GM04504 (cell line): Measurements from ENCODE around the gene PPP1R2.

Source experiments
- DNase-seq: peaks from one replicate; pipeline ENCODE4 v3.0.0-alpha.2; 2012; ENCODE audit warnings: low read depth

PPP1R2 gene

GRCh38 chr3:195565716-195566115 lies 22.6 kb upstream of the PPP1R2 start:
- DNase-seq = no peak

DNA sequence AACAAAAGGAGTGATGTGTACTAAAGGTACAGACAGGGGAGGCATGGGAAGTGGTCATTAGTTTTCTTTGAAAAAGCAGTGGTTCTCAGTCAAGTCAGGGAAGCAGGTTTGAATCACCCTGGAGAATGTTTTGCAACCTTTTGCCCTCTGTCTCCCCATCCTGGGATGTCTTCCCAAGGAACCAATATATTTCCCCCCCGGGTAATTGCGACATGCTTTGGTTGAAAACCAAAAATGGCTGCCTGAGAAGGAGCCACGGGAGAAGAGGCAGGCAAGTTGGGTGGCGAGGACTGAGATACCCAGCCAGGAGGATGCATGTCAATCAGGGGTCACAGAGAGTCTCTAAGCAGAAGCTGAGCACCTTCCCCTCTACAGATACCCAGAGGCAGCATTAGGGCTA lies 20.2 kb upstream of the PPP1R2 start:
- DNase-seq = no peak

DNA sequence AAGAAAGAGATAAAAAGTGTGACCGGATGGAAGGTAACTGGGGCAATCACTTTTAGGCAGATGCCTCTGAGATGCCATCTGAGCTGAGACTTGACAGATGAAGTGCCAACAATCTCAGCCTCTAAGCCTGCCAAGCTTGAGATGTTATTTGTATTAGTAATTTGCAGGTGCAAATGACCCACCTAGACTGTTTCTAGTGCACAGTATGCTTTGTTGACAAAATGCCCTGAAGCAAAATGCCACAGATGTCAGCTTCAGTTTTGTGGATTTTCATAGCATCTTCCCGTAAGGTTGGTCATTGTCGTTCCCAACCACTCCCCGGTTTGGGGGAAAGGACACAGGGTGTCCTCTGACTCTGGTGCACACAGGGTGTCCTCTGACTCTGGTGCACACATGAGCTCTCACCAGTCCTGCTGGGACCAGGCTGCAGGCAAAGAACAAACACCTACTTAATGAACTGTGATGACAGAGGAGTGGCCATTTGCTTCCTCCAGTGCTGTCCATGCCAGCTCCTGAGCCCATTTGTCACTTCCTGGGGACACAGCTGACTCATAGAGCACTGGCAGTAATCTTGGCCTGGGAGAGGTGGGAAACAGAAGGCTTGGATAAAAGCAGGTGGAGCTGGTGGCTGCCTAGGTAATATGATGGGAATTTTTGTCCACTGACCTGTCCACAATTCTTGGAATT lies 16.7 kb upstream of the PPP1R2 start:
- no peak for DNase-seq

- DNase-seq = no peak
These were observed 15.5 kb upstream of the PPP1R2 start for GRCh38 chr3:195558602-195559001.

- no peak for DNase-seq
These were observed 14.2 kb upstream of the PPP1R2 start for GRCh38 chr3:195557322-195557721.

- no peak for DNase-seq
These were observed 13.3 kb upstream of the PPP1R2 start for GRCh38 chr3:195556390-195556789.

- no peak for DNase-seq
These were observed 12.0 kb upstream of the PPP1R2 start for GRCh38 chr3:195555110-195555509.

GRCh38 chr3:195554458-195554857 lies 11.3 kb upstream of the PPP1R2 start:
- DNase-seq = no peak

GRCh38 chr3:195553268-195553667 lies 10.1 kb upstream of the PPP1R2 start:
- DNase-seq = no peak

- DNase-seq = no peak
These were observed 8.4 kb upstream of the PPP1R2 start for GRCh38 chr3:195551381-195551978.

DNA sequence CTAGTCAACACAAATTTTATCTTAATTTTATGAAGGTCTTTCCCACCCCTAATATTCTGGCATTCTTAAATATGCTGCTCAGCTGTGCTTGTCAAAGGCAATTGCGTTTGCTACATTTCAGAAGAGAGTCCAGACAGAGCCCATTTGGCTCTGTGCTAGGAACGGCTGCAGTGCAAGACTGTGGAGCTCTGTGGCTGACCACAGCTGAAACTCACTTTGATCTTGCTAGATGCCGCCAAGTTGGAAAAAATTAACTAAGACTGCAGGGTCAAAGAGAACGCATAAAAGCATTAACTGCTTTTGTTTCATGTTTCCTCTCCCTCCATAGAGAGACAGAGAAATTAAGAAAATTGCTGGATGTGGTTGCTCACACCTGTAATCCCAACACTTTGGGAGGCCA lies 7.6 kb upstream of the PPP1R2 start:
- no peak for DNase-seq

DNA sequence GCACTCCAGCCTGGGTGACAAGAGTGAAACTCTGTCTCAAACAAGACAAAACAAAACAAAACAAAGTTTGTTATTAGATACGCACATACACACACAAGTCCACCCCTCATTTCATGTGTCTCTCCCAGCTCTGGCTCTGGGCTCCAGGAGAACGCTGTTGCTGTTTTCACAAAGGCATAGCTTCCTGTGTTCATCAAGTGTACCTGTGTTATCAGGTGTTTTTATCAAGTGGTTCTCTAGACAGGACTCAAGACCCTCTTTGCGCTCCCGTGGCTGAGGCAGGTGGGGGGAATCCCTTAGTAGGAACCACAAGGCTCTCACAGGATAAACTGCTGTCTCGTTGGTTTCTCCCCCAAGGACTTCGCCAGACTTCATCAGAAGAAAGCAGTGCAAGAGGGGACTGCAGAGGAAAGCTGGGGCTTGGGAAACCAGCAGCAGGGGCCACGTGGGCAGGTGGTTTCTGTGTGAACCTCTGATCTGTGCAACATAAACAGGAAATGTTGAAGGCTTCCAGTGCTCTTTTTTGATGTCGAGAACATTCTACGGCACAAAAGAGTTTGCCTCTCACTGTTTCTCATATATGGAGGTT lies 6.9 kb upstream of the PPP1R2 start:
- DNase-seq = no peak

DNA sequence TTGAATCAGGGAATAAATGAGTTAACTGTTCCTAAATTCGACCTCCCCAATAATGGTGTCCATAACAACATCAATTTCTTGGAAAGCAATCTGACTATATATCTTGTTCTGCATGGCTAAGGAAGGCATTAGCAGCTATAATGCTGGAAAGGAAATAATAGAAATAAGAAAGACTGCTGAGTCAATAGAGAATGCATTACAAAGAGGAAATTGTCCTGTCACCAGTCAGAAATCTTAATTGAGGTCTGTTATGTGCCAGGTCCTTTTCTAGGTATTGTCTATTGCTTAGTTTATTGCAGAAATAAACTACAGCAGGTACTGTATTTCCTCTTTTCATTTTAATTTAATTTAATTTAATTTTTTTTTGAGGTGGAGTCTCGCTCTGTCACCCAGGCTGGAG lies 5.9 kb upstream of the PPP1R2 start:
- DNase-seq = no peak

- no peak for DNase-seq
These were observed 5.4 kb upstream of the PPP1R2 start for GRCh38 chr3:195548501-195548900.

DNA sequence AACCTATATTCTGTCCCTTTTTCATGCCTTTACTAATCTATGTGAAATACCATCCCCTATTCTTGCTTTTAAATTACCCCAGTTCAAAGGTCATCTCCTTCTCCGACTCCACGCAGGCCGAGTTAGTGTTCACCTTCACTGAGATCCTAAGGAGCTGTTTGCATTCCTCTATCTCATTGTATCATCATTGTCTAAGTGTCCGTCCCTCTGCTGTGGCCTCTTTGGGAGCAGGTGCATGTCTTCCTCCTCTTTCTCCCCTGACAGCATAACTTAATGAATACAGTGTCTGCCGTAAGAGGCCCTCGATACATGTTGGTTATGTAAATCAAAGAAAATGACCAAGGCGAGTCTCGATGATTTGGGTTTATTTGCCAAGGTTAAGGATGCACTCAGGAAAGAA lies 4.9 kb upstream of the PPP1R2 start:
- no peak for DNase-seq

DNA sequence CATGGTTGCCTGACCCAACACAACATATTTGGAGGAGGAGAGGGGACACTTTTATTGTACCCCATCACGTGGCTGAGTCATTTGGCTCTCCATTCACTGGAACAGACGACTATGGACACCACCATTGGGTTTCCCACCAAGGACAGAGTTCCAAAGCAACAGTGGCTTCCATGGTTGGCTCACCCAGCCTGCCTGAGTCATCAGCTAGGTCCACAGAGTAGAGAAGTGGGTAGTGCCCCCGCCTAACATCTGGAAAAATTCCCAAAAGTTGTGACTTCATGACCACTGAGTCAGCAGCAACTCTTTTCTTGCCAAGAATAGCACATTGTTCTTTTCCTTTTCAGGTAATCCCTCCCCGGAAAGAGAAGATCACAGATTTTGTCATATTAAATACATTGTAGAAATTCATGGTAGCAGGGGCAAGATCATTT lies 3.0 kb upstream of the PPP1R2 start:
- peak; percentile 78 for DNase-seq

DNA sequence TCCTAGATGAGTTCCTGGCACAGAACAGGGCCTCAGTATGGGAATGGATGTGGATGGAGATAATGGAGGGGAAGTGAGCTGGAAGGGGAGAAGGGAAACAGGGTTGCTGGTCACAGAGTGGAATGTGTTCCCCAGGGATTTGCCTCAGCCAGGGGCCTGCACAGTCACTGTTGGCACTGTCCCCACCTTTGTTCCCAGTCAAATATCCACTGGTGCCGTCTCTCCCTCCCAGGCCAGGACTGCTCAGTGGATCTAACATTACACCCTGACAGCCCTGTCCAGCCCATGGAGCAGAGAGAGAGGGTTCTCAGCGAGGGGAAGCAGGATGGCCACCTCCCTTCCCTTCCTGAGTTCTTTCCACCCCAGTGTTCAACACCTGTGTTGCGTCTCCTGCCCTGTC lies 1.5 kb upstream of the PPP1R2 start:
- DNase-seq = no peak

DNA sequence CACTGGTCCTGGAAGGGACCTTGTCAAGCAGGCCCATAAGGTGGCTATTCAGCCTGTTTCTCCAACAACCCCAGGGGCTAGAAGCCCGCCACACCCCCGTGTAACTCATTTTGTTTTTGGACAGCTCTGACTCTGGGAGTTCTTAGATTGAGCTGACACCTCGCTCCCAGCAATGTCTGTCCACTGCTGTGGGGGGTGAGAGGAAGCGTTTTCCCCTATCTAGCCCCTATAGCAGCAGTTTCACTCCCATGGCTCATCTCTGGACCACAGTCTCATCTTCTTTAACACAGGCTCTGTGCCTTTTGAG lies 1.1 kb upstream of the PPP1R2 start:
- no peak for DNase-seq

DNA sequence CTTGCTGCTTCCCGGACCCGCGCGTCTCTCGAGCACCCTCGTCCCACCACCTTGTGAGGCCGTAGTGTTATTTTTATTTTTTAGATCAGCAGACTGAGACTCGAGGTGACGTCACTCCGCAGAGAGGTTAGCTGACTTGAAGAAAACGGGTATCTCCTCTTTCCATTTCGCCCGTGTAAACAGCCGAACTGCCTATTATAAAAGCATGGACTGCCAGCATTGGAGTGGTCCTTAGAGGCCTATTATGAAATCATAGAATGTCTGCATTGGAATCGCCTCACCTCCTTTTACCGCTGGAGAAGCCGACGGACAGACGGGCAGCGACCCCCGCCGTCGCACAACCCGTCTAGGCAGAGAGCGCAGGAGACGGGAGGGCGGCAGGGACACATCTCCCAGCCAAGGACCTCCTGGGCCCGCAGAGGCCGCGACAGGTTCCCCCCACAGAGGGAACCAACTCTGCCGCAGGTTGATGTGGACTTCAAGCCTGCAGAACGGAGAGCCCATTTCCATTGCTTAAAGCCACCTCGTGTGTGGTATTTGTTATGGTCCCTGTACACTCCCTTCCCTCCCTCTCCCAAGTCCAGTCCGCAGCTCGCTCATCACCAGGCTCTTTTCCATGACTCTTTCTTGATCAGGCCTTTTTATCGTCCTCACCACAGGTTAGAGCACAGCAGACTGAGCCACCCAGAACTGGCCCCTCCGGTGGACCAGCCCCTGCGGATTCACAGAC lies 540 bp upstream of the PPP1R2 start:
- no peak for DNase-seq

GRCh38 chr3:195542316-195542697 lies 818 bp downstream of the PPP1R2 start:
- no peak for DNase-seq

GRCh38 chr3:195540511-195540910 lies 2.6 kb downstream of the PPP1R2 start:
- DNase-seq = no peak

GRCh38 chr3:195540027-195540426 lies 3.1 kb downstream of the PPP1R2 start:
- no peak for DNase-seq

- DNase-seq = no peak
These were observed 3.6 kb downstream of the PPP1R2 start for GRCh38 chr3:195539479-195539878.
